H1 (cell line): Measurements from ENCODE around the gene POLE3. TPM values are rescaled to one million over a fixed set of nuclear protein-coding genes. Genes with fewer than 3 reads are reported as not detected.

ENCODE experiments used
- CHD1 ChIP-seq: IDR thresholded peaks from 2 replicates; pipeline ENCODE4 v1.6.1; 2012; ENCODE audit warnings: low read depth, low read length, improper control_type of control experiment
- GABPA ChIP-seq: IDR thresholded peaks from 2 replicates; pipeline ENCODE4 v1.6.1; 2011; ENCODE audit warnings: mild to moderate bottlenecking, low read length, moderate library complexity, borderline replicate concordance; ENCODE audit not compliant: insufficient read depth
- KDM4A ChIP-seq: IDR thresholded peaks from one replicate; pipeline ENCODE4 v1.7.1; 2012; ENCODE audit warnings: low read depth, mild to moderate bottlenecking, moderate library complexity, low read length, inconsistent platforms; ENCODE audit not compliant: severe bottlenecking
- SUZ12 ChIP-seq: fragments of 200-600 bp; sonication (generic); IDR thresholded peaks from 2 replicates; pipeline ENCODE4 v1.6.1; 2012; ENCODE audit warnings: mild to moderate bottlenecking, inconsistent platforms, low read length, moderate library complexity, mixed read lengths
- polyA plus RNA-seq, 7 experiments: library from polyadenylated mRNA; depleted of rRNA in 3 of 7; stranded (reverse) in 5 of 7; unstranded in 2 of 7; fragments of >200 nt in 5 of 7; fragments of 200-250 nt in 2 of 7; gene quantifications; 1 replicate in 5 of 7; 2 replicates in 1 of 7; 4 replicates in 1 of 7; pipeline versions ENCODE4 v1.2.1 to v1.2.3, GENCODE V29; 2011 to 2013; ENCODE audit warnings: missing spikeins in 2 of 7, mixed read lengths in 2 of 7
- total RNA-seq: library from RNA; stranded (reverse); fragmentation: NEBNext Ultra II Directional; extraction: Animal tissue kit (Norgen Biotek cat#: 25700); gene quantifications from 2 replicates; pipeline ENCODE4 v1.2.1, GENCODE V29; 2021

The POLE3 gene
- total and polyA plus RNA-seq, 2 of the 8 experiments (the other 6 are each of a cell fraction or from before 2014, with no cell fraction given): 52.7 to 77.3 TPM

GRCh38 chr9:113372059-113372458 is 38.4 kb downstream of the POLE3 start (continued):
- TF ChIP-seq SUZ12: no peak
- no peak for TF ChIP-seq CHD1
- TF ChIP-seq GABPA: no peak
- no peak for TF ChIP-seq KDM4A
